Natural killer cell (primary cell): ENCODE data around the gene AGPAT4. TPM values are rescaled to one million over a fixed set of nuclear protein-coding genes. Genes with fewer than 3 reads are reported as not detected.

Experiments used
- ATAC-seq, 3 donors: fragments of 150-1000 bp in 2 of 3; fragments of 200-7000 bp in 1 of 3; cut with Tn5 transposase; 1 replicate in 1 of 3; 2 replicates in 2 of 3; pipeline ENCODE4 v1.10.0; 2021; ENCODE audit warnings: mild to moderate bottlenecking in 2 of 3, moderate library complexity in 2 of 3
- DNase-seq, 2 donors: peaks; one replicate each; pipeline versions ENCODE4 v3.0.0 to v3.0.0-alpha.2; 2013 to 2021; ENCODE audit warnings: mixed read lengths in 1 of 2
- H3K27ac ChIP-seq: one replicate; pipeline ENCODE4 v1.5.1; 2013; ENCODE audit warnings: mild to moderate bottlenecking, low read length
- H3K27me3 ChIP-seq: one replicate; pipeline ENCODE4 v1.6.1; 2013; ENCODE audit warnings: low read length; ENCODE audit not compliant: control insufficient read depth, insufficient read depth
- H3K36me3 ChIP-seq: one replicate; pipeline ENCODE4 v1.6.1; 2013; ENCODE audit warnings: low read length; ENCODE audit not compliant: control insufficient read depth, insufficient read depth
- H3K4me1 ChIP-seq: one replicate; pipeline ENCODE4 v1.6.1; 2013; ENCODE audit warnings: low read length; ENCODE audit not compliant: control insufficient read depth, insufficient read depth
- H3K4me3 ChIP-seq: one replicate; pipeline ENCODE4 v1.5.1; 2013; ENCODE audit warnings: low read length
- H3K9me3 ChIP-seq: one replicate; pipeline ENCODE4 v1.6.1; 2013; ENCODE audit warnings: low read length; ENCODE audit not compliant: control insufficient read depth, insufficient read depth
- H3K27ac Mint-ChIP-seq, 2 donors: one replicate each; pipeline ENCODE4 v1.8.0; 2022; ENCODE audit warnings: mild to moderate bottlenecking in 2 of 2, mixed read lengths in 2 of 2, moderate library complexity in 1 of 2
- H3K27me3 Mint-ChIP-seq, 2 donors: one replicate each; pipeline ENCODE4 v1.8.0; 2022; ENCODE audit warnings: low read depth in 2 of 2, mixed read lengths in 2 of 2
- H3K36me3 Mint-ChIP-seq: one replicate; pipeline ENCODE4 v1.8.0; 2022; ENCODE audit warnings: mixed read lengths
- H3K4me1 Mint-ChIP-seq, 2 donors: one replicate each; pipeline ENCODE4 v1.8.0; 2022; ENCODE audit warnings: mixed read lengths in 2 of 2
- H3K4me3 Mint-ChIP-seq: one replicate; pipeline ENCODE4 v1.8.0; 2022; ENCODE audit warnings: mild to moderate bottlenecking, moderate library complexity, mixed read lengths
- H3K9me3 Mint-ChIP-seq, 2 donors: one replicate each; pipeline ENCODE4 v1.8.0; 2022; ENCODE audit warnings: mixed read lengths in 2 of 2
- WGBS: methylation state at CpG from one replicate; pipeline ENCODE4 v1.1.7; 2013; ENCODE audit warnings: missing lambda C conversion rate; ENCODE audit not compliant: insufficient coverage; 5-methylcytosine and 5-hydroxymethylcytosine counted together
- intact Hi-C: fragments of 100-400 bp; cut with micrococcal nuclease; formaldehyde crosslinking; loops from one replicate; pipeline ENCODE4 v1.14.2; 2022
- total RNA-seq, 4 donors: library from RNA; stranded (reverse); fragments of 120-200 nt in 1 of 4; gene quantifications; one replicate each; pipeline versions ENCODE4 v1.2.3 to v1.2.4, GENCODE V29; 2013 to 2022
- TF ChIP-seq, protein P1 (sequence below): fragments of 200-600 bp; IDR thresholded peaks from one replicate; pipeline ENCODE4 v1.8.0; 2022; ENCODE audit warnings: antibody characterized with exemption

The AGPAT4 gene
- total RNA-seq, 3 donors from 2014 or later (not counting 1 experiment from before 2014, with no cell fraction given) = 24.5 to 38.1 (median 25.8) TPM

DNA sequence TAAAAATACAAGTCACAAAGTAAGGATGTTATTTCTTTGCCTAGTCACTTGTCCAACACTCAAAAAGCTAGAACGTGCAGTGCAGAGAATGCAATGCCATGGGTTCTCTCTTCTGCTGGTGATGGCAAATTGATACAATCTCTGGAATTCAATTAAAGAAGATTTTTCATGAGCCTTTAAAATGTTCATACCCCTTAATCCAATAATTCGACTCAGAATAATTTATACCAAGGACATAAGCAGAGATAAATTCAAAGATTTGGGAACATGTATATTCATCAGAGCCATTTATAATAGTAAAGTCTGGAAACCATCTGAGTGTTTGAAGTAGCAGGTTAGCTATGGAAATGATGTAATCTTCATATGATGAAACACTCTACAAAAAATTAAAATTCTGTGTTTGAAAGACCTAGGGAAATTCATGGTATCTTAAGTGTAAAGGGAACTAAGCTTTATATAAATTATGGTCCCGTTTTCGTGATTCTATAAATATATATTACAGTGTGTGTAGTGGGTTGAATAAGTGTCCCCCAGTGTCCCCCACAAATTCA is 2.8 kb upstream of the AGPAT4 start:
- ATAC-seq (no peak), DNase-seq (no peak)
- Mint-ChIP-seq H3K27ac (no peak overlapping the region), H3K27me3 (peaks cover 10 to 21% of the 10 kb centered on the region in 2 donors), H3K9me3 (peaks cover 3 to 4% of the 10 kb centered on the region in 2 donors), H3K4me1 (peaks cover 21 to 30% of the 10 kb centered on the region in 2 donors), H3K4me3 (no peak overlapping the region), H3K36me3 (peaks cover 14% of the 10 kb centered on the region)
- H3K4me1 ChIP-seq = peaks cover 6% of the 10 kb centered on the region
- H3K9me3 ChIP-seq = no peaks in the 10 kb centered on the region
- intact Hi-C loops = no loop called here
- H3K27me3 ChIP-seq = no peaks in the 10 kb centered on the region
- 90% methylated on average over 1 of the region's 4 CpGs for WGBS
- H3K36me3 ChIP-seq = no peaks in the 10 kb centered on the region
- TF ChIP-seq, protein P1, sequence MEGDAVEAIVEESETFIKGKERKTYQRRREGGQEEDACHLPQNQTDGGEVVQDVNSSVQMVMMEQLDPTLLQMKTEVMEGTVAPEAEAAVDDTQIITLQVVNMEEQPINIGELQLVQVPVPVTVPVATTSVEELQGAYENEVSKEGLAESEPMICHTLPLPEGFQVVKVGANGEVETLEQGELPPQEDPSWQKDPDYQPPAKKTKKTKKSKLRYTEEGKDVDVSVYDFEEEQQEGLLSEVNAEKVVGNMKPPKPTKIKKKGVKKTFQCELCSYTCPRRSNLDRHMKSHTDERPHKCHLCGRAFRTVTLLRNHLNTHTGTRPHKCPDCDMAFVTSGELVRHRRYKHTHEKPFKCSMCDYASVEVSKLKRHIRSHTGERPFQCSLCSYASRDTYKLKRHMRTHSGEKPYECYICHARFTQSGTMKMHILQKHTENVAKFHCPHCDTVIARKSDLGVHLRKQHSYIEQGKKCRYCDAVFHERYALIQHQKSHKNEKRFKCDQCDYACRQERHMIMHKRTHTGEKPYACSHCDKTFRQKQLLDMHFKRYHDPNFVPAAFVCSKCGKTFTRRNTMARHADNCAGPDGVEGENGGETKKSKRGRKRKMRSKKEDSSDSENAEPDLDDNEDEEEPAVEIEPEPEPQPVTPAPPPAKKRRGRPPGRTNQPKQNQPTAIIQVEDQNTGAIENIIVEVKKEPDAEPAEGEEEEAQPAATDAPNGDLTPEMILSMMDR = no peak
- no peak overlapping the region for H3K4me3 ChIP-seq
- H3K27ac ChIP-seq = no peak overlapping the region

DNA sequence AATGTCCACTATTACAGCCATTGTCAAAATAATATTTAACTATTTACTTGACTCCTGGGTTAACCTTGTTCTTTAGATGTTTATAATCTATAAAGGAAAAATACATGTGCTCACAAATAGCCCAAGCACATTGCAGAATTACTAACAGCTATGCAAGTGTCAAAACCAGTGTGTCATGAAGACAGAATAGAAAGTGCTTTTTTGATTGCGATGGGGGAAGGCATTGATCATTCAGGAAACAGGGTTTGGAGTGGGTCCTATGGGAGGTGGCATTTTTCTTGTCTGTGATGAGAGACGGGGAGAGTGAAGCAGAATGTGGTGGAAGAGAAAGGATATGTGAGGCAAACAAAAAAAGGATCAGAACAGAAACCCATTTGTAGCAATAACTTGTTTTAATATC is 1.0 kb upstream of the AGPAT4 start:
- H3K4me1 ChIP-seq = peaks cover 6% of the 10 kb centered on the region
- no peak overlapping the region for H3K27ac ChIP-seq
- no peak overlapping the region for H3K4me3 ChIP-seq
- H3K9me3 ChIP-seq = no peaks in the 10 kb centered on the region
- peak overlapping the region; percentile 95 for H3K4me3 Mint-ChIP-seq
- peaks cover 3 to 7% of the 10 kb centered on the region in 2 donors for H3K27me3 Mint-ChIP-seq
- WGBS = 60% methylated on average over 2 of the region's 2 CpGs
- H3K36me3 ChIP-seq = no peaks in the 10 kb centered on the region
- DNase-seq (no peak), ATAC-seq (peak in 1 of 3 donors; percentile 22)
- H3K27me3 ChIP-seq = no peaks in the 10 kb centered on the region
- TF ChIP-seq, protein P1 = no peak
- peak overlapping the region; percentile 94 to 96 for H3K27ac Mint-ChIP-seq
- no peaks in the 10 kb centered on the region for H3K36me3 Mint-ChIP-seq
- peaks cover 27 to 36% of the 10 kb centered on the region in 2 donors for H3K4me1 Mint-ChIP-seq
- no peaks in the 10 kb centered on the region for H3K9me3 Mint-ChIP-seq
- intact Hi-C loops = loop anchor here (1.0 to 2.0 kb wide), 2 partner anchors 16 to 33 kb away; no protein-coding TSS in a partner anchor

DNA sequence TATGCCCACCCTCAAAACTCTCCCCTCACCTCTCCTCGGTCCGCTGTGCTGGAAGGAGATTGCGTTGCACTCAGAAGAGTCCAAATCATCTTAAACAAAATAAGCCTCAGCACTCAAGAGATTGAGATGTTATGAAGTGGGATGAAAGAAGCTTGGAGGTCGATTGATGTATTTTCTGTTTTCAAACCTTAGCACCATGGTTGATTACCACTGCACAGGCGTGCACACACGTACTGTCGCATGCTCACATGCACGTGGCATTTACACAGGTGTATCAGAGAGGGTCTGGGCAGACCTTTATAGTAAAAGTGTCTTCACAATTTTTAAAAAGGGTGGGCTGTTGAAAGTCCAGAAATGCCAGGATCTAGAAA is 612 bp upstream of the AGPAT4 start:
- H3K9me3 Mint-ChIP-seq = no peaks in the 10 kb centered on the region
- peak overlapping the region; percentile 94 to 96 for H3K27ac Mint-ChIP-seq
- Histone ChIP-seq H3K9me3 (no peaks in the 10 kb centered on the region), H3K27me3 (no peaks in the 10 kb centered on the region), H3K27ac (peak overlapping the region; percentile 89), H3K36me3 (no peaks in the 10 kb centered on the region), H3K4me3 (peak overlapping the region; percentile 61), H3K4me1 (peaks cover 6% of the 10 kb centered on the region)
- DNase-seq (peak in 1 of 2 donors; percentile 28), ATAC-seq (peak in 1 of 3 donors; percentile 0)
- peaks cover 3 to 7% of the 10 kb centered on the region in 2 donors for H3K27me3 Mint-ChIP-seq
- intact Hi-C loops = loop anchor here (1.0 to 2.0 kb wide), 2 partner anchors 16 to 32 kb away; no protein-coding TSS in a partner anchor
- 57% methylated on average over 5 of the region's 8 CpGs for WGBS
- TF ChIP-seq, protein P1 = no peak
- peaks cover 27 to 36% of the 10 kb centered on the region in 2 donors for H3K4me1 Mint-ChIP-seq
- peak overlapping the region; percentile 95 for H3K4me3 Mint-ChIP-seq
- no peaks in the 10 kb centered on the region for H3K36me3 Mint-ChIP-seq
